Measurements from ENCODE around the gene TENM4.

Gene TENM4

GRCh38 chr11:78685156-78685555 lies 755.7 kb downstream of the TENM4 start:
- TF ChIP-seq CTCF (IDR thresholded peaks at IDR 0.05; ENCODE audit: extremely low read depth, missing control alignments): no peak
- DNase-seq (ENCODE audit: low spot score): no peak

- TF ChIP-seq CTCF (IDR thresholded peaks at IDR 0.05; ENCODE audit: extremely low read depth, missing control alignments): no peak
- DNase-seq (ENCODE audit: low spot score): no peak
Measured at GRCh38 chr11:78684377-78684776, 756.5 kb downstream of the TENM4 start.

- TF ChIP-seq CTCF (IDR thresholded peaks at IDR 0.05; ENCODE audit: extremely low read depth, missing control alignments): no peak
- DNase-seq (ENCODE audit: low spot score): no peak
Measured at GRCh38 chr11:78683774-78684173, 757.1 kb downstream of the TENM4 start.

- DNase-seq (ENCODE audit: low spot score): no peak
- TF ChIP-seq CTCF (IDR thresholded peaks at IDR 0.05; ENCODE audit: extremely low read depth, missing control alignments): no peak
Measured at GRCh38 chr11:78676026-78676557, 764.7 kb downstream of the TENM4 start.

- no peak for DNase-seq (ENCODE audit: low spot score)
- no peak for TF ChIP-seq CTCF (IDR thresholded peaks at IDR 0.05; ENCODE audit: extremely low read depth, missing control alignments)
Measured at GRCh38 chr11:78672850-78673620, 767.8 kb downstream of the TENM4 start.

- DNase-seq (ENCODE audit: low spot score): no peak
- no peak for TF ChIP-seq CTCF (IDR thresholded peaks at IDR 0.05; ENCODE audit: extremely low read depth, missing control alignments)
Measured at GRCh38 chr11:78669249-78669648, 771.6 kb downstream of the TENM4 start.

- TF ChIP-seq CTCF (IDR thresholded peaks at IDR 0.05; ENCODE audit: extremely low read depth, missing control alignments): no peak
- DNase-seq (ENCODE audit: low spot score): no peak
Measured at GRCh38 chr11:78667461-78667860, 773.4 kb downstream of the TENM4 start.

All from GM20000 (cell line).